GM18858 (cell line): ENCODE results near the gene F10.
"Not testable (repeated sequence)": the region's sequence is repeated elsewhere in the genome, so short reads cannot be mapped to it uniquely, and the experiment has no call there.

Source experiments
- ATAC-seq: cut with Tn5 transposase; IDR thresholded peaks from one replicate; pipeline ENCODE4 v1.9.1; 2021; ENCODE audit not compliant: unreplicated experiment

Gene F10

DNA sequence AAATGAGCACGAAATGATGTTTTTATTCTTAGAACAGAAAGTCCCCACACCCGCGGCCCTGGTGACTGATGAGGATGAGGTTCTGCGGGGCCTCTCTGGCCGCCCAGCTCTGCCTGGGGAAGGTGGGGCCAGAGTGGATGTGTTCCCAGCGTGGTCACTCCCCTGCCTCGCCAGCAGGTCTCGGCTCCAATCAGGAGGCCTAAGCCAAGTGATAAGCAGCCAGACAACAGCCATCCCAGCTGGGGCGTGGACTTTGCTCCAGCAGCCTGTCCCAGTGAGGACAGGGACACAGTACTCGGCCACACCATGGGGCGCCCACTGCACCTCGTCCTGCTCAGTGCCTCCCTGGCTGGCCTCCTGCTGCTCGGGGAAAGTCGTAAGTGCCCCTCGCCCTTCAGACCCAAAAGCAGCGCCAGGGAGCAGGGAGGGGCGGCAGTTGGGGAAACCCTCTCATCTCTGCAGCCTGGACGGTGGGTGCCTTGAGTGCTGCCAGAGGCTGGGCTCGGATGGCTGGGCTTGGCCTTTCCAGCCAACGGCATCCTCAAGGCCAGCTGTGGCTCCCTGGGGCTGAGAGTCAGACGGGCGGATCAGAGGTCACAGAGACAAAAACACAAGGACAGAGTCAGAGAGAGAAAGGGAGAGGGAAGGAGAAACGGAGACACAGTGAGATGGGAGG, at the start of gene F10:
Gene F10 (plus strand): TSS at position 250 of the 676 bp plus-strand sequence. CDS start 57 bp downstream, at position 307.
- ATAC-seq = no peak

DNA sequence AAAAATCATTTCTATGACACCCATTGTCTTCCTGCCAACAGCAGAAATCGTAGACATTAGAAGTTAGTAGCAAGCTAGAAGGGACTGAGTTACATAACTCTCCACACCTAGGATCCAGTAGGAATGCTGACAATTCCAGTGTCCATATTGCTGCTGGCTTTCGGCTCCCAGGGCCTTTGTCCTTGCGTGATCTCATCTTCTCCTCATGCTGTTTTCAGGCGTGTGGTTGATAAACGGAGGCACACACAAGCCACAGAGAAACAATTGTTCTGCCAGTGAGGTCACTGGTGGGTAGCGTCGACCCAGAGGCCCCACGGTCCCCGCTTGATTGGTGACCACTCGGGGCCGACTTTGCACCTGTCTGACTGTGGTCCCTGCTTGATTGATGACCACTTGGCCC, 48.7 kb upstream of the F10 start:
- no peak for ATAC-seq

DNA sequence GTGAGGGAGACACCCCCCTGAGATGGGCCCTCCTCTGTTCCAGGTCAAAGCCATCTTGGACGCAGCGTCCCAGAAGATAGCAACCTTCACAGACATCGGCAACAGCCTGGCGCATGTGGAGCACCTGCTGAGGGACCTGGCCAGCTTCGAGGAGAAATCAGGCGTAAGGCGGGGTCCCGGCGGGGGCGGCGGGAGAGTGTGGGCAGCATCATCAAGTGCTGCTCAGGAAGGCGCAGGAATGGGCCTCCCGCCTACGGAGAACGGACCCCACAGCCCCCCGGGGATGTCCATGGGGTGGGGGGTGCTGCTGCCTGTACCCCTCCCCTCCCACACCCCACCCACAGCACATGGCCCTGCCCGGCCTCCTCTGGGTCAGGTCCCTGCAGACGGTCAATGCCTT, 48.2 kb upstream of the F10 start:
- ATAC-seq = no peak

DNA sequence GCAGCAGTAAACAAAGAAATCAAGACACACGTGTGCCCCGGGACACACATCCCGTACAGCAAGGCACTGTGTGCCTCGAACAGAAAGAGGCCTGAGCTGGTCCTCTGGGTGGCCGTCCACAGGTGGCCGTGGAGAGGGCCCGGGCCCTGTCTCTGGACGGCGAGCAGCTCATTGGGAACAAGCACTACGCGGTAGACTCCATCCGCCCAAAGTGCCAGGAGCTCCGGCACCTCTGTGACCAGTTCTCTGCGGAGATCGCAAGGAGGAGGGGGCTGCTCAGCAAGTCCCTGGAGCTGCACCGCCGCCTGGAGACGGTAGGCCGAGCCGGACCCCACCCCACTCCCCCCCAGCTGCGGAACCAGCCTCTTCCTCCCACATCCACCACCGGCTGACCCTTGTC, 47.7 kb upstream of the F10 start:
- no peak for ATAC-seq

DNA sequence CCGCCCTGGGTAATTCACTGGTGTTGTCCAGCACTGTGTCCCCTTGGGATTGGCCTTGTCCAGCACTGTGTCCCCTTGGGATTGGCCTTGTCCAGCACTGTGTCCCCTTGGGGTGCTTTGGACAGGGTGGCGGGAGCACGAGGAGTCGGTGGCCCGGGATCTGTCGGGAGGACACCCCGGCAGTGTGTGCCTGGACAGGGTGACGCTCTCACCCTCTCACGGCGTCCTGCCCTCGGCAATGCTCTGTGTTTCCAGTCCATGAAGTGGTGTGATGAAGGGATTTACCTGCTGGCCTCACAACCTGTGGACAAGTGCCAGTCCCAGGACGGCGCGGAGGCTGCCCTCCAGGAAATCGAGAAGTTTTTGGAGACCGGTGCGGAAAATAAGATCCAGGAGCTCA, 46.9 kb upstream of the F10 start:
- ATAC-seq = no peak

DNA sequence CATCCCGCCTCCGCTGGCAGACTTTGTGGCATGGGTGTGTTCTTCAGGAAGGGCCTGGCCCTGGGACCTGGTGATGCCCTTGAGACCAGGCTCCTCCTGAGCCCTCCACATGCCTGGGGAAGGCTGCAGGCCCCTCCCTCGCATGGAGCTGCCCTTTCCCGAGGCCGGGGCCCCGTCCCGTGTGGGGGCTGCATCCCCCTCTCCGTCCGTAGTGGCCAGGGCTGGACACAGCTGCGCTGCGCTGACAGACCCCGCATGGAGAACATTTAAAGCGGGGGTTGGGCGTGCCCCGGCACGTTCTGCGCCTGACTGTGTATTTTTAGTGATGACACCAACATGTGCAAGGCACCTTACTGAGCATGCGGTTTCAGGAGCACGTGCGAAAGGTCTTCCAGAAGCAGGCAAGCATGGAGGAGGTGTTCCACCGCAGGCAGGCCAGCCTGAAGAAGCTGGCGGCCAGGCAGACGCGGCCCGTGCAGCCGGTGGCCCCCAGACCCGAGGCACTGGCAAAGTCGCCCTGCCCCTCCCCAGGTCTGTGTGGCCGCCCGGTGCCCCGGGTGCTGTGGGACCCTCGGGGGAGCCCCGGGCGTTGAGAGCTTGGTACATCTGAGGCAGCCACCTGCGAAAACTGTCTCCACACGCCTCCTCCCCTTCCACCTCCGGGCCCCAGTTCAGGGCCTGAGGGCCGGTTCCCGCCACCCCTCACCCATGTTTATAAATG, 45.8 kb upstream of the F10 start:
- ATAC-seq = no peak

DNA sequence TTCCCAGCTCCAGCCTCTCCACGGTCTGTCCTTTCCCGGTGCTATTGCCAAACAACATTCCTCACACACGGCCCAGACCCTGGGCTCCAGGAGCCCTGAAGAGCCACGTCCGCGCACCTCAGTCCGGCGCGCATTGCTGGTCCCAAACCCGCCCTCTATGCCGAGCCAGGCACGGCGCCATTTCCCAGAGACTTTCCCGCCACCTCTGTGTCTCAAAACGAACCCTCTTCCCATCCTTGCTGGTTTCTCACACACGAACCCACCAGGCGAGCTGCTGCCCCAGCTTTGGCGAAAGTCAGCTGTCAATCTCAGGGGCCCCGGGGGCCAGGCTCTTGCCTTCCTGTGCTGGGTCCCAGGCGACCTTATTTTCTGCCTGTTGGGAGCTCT, 45.0 kb upstream of the F10 start:
- ATAC-seq = no peak

DNA sequence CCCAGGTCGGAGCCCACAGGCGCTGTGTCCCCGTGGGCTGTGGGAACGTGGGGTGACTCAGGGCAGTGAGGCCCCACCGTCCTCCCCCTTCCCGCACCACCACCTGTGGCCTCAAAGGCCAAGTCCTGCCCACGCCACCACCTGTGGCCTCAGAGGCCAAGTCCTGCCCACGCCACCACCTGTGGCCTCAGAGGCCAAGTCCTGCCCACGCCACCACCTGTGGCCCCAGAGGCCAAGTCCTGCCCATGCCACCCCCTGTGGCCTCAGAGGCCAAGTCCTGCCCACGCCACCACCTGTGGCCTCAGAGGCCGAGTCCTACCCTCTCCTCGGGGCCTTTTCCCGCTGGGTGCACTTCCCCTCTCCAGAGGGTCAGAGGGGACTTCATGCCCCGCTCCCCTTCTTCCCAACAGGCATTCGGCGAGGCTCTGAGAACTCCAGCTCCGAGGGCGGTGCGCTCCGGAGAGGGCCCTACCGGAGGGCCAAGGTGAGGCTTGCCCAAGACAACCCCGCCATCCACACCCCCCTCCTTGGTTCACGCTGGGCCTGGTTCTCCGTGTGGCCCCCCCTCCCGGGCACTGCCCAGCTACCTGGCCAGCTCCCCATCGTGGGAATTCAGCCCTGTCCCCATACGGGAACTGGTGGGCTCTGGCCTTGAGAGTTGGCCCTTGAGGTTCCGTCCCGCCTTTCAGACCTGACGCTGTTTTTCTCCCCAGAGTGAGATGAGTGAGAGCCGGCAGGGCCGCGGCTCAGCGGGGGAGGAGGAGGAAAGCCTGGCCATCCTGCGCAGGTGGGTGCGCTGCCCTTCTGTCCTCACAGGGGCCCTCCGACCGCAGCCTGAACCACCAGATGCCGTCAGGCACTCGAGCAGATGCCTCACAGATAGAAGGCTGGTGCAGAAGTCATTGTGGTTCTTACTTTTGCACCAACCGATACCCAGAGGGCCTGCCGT, 44.4 kb upstream of the F10 start:
- no peak for ATAC-seq

DNA sequence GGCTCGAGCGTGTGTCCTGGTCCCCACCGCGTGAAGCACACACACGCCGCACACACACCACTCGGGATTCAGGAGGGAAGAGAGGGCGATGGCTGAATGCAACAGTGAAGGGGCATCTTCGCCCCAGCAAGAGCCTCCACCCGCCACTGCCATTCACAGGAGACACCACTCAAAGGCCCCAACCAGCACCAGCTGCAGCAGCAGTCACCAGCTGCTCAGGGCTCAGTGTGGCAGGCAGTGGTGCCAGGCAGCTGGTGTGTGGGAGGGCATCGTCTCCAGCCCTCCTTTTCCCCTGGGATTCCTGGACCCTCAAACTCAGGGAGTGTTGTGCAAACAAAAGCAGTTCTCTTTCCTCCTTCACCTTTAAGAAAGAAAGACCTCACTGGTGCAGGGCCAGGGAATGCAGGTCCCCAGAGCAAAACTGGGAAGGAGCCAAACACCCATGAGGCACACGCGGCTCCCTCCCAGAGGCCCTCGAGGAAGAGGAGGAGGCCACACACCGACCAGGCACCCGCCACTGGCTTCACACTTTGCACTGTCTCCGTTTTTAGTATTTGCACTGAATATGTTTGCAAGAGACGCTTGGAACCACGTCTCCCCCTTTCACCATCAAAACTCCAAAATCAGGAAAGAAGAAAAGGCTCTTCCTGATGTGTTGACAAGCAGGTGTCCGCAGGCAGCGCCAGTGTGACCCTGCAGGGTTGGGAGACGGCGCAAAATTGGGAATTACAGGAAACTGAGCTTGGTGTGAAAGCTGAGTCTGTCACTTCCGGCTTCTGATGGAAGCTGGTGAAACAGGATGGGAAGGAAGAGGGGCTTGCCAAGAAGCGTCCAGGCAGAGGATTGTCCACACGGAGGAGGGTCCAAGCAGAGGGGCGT, 43.5 kb upstream of the F10 start:
- ATAC-seq = no peak

DNA sequence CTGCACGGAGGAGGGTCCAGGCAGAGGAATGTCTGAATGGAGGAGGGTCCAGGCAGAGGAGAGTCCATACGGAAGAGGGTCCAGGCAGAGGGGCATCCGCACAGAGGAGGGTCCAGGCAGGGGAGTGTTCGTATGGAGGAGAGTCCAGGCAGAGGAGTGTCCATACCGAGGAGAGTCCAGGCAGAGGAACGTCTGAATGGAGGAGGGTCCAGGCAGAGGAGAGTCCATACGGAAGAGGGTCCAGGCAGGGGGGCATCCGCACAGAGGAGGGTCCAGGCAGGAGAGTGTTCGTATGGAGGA, 42.9 kb upstream of the F10 start:
- ATAC-seq = not testable (repeated sequence)

DNA sequence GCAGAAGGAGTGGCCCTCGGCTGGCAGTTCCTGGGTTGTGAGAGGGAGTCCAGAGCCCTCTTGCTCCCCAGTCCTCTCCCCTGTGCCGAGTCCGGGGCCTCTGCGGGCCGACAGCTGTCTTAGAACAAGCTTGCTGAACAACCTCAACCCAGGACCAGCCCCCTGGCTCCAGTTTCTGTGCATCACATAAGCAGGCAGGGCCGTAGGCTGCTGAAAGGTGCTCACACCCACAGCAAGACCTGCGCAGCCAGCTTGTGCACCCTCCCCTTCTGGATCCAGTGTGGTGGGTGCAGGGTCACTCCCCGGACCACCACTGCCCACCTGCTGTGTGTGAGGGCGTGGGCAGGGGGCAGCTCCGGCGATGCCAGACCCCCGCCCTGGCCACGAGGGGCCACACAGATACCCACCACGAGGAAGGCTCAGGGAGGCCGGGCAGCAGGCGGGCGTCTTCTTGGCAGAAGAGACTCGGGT, 42.2 kb upstream of the F10 start:
- ATAC-seq = no peak

DNA sequence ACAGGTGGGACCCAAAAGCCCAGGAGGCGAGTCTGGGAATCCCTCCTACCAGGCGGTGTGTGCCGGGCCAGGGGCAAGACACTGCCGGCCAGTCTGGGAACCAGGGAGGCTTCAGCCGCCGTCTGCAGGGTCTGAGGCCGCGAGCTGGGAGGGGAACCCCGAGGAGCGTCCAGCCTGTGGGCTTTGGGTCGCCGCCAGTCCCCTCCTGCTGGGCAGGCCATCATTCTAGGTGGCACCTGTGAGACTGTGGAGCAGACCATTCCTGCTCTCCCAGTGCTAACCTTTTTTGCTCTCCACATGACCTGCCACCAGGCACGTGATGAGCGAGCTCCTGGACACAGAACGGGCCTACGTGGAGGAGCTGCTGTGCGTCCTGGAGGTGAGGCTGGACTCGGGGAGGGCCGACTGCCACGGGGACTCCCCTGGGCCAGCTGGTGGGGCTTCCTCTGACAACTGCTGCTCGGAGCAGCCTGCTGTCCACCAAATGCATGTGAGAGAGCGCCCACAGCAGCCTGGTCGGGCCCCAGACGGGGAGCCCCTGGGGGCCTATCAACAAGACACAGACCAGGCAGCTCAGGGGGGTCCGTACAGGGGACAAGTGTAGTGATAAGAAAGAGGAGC, 41.6 kb upstream of the F10 start:
- ATAC-seq = no peak

DNA sequence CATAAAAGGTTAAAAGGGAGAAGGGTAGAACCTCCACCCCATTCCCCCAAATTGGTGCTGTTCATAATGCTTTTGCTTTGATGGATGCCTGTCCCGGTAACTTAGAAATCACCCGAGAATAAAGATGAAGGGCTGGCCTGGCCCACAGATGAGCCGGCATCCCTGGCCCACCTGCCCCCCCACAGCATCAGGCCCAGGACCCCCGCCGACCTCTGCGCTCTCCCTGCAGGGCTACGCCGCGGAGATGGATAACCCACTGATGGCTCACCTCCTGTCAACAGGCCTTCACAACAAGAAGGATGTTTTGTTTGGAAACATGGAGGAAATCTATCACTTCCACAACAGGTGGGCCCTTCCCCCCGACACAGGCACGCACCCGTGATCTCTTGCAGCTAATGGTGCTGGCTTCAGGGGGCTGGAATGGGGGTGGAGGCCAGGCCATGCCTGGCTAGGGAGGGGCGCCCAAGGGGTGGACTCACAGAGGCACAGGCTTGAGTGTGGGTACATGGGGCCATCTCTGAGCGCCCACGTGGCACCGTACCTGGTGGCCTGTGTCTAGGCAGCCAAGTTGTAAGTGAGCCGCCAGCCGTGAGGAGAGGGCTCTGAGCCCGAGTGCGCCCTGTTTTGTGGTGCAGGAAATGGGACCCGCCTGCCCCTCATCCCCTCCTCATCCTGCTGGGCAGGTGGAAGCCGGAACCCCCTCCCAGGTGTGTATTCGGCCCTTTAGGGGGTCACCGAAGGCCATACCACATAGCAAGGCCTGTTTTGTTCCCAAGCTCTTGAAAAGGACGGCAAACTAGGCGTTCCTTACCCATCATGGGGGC, 40.2 kb upstream of the F10 start:
- ATAC-seq = no peak

DNA sequence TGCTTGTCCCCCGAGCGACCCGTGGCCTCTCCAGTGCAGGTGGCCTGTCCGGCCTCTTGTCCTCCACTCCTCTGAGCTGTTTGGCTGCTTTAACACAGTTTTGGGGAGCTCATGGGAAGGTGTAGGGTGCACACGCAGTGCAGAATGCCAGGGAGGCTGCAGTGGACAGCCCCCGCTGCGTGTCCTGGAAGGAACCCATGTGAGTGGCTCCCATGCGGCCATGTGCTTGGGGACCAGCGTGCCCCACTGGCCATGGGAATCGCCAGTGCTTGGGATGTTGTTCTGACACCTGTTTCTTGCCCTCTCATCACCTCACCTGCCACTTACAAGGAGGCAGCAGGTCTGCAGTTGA, 39.6 kb upstream of the F10 start:
- ATAC-seq = no peak

DNA sequence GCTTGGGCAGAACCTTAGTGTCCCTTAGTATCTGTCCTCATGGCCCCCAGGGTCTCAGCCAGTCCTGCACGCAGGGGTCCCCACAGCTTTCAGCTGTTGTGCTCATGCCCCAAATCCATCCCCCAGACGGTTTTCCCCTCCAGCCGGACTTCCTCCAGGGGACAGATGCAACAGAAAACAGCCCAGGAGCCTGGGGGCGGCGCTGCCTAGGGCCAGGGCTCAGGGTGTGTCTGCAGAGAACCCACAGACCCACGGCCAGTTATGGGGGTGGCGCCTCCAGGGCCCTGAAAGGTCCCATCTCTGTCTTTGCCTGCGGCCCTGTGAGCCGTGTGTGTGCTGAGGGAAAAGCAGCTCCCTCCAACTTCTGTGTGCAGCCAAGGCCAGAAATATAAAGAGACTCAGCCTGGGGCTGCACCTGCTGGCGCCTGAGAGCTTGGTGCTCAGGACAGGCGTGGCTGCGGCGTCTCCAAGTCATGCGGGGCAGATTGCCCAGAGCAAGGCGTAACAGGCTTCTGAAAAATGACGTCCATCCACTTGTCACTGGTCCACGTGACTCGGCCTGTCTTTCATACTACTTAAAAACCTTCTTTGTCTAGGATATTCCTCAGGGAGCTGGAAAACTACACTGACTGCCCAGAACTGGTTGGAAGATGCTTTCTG, 39.1 kb upstream of the F10 start:
- ATAC-seq = no peak

DNA sequence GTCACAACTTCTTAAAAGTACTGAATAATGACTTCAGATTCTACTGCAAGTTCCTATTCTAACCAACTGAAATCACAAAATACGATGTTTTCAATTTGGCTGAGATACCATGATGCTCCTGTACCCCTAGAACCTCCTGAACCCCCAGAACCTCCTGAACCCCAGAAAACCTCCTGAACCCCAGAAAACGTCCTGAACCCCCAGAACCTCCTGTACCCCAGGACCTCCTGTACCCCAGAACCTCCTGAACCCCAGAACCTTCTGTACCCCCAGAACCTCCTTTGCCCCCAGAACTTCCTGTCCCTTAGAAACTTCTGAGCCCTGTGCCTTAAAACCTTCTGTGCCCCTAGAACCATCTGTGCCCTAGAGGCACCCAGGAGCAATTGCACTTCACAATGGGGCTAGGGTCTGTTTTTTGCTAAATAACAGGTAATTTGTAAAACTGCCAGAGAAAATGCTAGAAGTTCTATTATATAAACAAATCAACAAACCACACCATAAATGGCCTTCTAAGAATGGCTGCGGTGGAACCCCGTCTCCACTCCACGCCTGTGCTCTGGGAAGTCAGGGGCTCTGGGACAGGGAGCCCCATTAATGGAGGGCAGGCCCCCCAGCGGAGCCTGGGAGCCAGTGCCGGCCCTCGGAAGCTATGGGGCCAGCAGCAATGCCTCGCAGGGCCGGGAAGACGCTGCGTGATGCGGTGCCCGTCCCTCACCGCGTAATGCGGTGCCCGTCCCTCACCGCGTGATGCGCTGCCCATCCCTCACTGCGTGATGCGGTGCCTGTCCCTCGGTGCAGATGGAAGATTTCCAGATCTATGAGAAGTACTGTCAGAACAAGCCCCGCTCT, 38.3 kb upstream of the F10 start:
- ATAC-seq = no peak

DNA sequence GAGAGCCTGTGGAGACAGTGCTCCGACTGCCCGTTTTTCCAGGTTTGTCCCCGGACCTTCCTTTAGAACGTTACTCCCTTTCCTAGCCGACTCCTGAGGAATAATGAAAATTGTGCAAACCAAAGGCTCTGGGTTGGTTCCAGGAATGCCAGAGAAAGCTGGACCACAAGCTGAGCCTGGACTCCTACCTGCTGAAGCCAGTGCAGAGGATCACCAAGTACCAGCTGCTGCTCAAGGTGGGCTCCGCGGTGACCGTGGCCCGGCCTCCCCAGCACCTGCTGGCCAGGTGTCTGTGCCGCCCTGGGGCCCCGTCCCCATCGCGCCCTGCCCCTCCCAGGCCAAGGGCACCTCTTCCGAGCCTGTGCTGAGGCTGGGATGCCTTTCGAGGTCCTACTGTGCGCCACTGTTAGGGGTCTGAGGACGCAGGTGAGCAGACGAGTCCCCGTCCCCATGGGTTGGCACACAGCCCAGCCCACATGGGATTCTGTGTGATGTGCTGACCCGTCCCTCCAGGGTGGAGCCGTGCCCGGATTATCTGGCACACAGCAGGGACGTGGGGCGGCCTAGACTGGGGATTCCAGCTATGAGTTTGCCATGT, 37.6 kb upstream of the F10 start:
- no peak for ATAC-seq
